ENCODE data around the gene MRPS26. TPM values are rescaled to one million over a fixed set of nuclear protein-coding genes. Genes with fewer than 3 reads are reported as not detected.

Gene MRPS26
- total and polyA plus RNA-seq, 2 of the 13 experiments (the other 11 are each of a cell fraction or from before 2014, with no cell fraction given), result 89.8 to 187 TPM

GRCh38 chr20:3046677-3047462 lies 1.0 kb downstream of the MRPS26 start (continued):
- TF ChIP-seq BRF2 (CRISPR knock-in tag; IDR thresholded peaks at IDR 0.05), result no peak
- TF ChIP-seq CCDC6 (CRISPR knock-in tag; IDR thresholded peaks at IDR 0.05), result no peak
- TF ChIP-seq, protein P1, sequence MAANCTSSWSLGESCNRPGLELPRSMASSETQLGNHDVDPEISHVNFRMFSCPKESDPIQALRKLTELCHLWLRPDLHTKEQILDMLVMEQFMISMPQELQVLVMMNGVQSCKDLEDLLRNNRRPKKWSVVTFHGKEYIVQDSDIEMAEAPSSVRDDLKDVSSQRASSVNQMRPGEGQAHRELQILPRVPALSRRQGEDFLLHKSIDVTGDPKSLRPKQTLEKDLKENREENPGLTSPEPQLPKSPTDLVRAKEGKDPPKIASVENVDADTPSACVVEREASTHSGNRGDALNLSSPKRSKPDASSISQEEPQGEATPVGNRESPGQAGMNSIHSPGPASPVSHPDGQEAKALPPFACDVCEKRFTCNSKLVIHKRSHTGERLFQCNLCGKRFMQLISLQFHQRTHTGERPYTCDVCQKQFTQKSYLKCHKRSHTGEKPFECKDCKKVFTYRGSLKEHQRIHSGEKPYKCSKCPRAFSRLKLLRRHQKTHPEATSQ (CRISPR knock-in tag; IDR thresholded peaks at IDR 0.05; ENCODE audit: borderline replicate concordance), result no peak
- no peak for TF ChIP-seq ZNF329 (CRISPR knock-in tag; IDR thresholded peaks at IDR 0.05; ENCODE audit: low read depth)
- TF ChIP-seq SKI (IDR thresholded peaks at IDR 0.05; ENCODE audit: partially characterized antibody), result no peak
- TF ChIP-seq, protein P2, sequence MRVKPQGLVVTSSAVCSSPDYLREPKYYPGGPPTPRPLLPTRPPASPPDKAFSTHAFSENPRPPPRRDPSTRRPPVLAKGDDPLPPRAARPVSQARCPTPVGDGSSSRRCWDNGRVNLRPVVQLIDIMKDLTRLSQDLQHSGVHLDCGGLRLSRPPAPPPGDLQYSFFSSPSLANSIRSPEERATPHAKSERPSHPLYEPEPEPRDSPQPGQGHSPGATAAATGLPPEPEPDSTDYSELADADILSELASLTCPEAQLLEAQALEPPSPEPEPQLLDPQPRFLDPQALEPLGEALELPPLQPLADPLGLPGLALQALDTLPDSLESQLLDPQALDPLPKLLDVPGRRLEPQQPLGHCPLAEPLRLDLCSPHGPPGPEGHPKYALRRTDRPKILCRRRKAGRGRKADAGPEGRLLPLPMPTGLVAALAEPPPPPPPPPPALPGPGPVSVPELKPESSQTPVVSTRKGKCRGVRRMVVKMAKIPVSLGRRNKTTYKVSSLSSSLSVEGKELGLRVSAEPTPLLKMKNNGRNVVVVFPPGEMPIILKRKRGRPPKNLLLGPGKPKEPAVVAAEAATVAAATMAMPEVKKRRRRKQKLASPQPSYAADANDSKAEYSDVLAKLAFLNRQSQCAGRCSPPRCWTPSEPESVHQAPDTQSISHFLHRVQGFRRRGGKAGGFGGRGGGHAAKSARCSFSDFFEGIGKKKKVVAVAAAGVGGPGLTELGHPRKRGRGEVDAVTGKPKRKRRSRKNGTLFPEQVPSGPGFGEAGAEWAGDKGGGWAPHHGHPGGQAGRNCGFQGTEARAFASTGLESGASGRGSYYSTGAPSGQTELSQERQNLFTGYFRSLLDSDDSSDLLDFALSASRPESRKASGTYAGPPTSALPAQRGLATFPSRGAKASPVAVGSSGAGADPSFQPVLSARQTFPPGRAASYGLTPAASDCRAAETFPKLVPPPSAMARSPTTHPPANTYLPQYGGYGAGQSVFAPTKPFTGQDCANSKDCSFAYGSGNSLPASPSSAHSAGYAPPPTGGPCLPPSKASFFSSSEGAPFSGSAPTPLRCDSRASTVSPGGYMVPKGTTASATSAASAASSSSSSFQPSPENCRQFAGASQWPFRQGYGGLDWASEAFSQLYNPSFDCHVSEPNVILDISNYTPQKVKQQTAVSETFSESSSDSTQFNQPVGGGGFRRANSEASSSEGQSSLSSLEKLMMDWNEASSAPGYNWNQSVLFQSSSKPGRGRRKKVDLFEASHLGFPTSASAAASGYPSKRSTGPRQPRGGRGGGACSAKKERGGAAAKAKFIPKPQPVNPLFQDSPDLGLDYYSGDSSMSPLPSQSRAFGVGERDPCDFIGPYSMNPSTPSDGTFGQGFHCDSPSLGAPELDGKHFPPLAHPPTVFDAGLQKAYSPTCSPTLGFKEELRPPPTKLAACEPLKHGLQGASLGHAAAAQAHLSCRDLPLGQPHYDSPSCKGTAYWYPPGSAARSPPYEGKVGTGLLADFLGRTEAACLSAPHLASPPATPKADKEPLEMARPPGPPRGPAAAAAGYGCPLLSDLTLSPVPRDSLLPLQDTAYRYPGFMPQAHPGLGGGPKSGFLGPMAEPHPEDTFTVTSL (CRISPR knock-in tag; IDR thresholded peaks at IDR 0.05; ENCODE audit: borderline replicate concordance), result no peak
- TF ChIP-seq SIN3B (IDR thresholded peaks at IDR 0.05; ENCODE audit: low read length), result no peak
- TF ChIP-seq ZKSCAN8 (CRISPR knock-in tag; IDR thresholded peaks at IDR 0.05; ENCODE audit: borderline replicate concordance), result no peak
- no peak for TF ChIP-seq SATB2 (CRISPR knock-in tag; IDR thresholded peaks at IDR 0.05)
- TF ChIP-seq SETDB1 (CRISPR knock-in tag; IDR thresholded peaks at IDR 0.05; ENCODE audit: borderline replicate concordance), result no peak
- peak; percentile 19; the same call in 1 of the 2 replicates for TF ChIP-seq NFKBIZ (CRISPR knock-in tag; IDR thresholded peaks at IDR 0.05)
- TF ChIP-seq ZNF773 (CRISPR knock-in tag; IDR thresholded peaks at IDR 0.05; ENCODE audit: borderline replicate concordance), result no peak
- TF ChIP-seq FOXP1 (IDR thresholded peaks at IDR 0.05), result no peak
- TF ChIP-seq FOXP1 (CRISPR knock-in tag; IDR thresholded peaks at IDR 0.05), result no peak
- no peak for TF ChIP-seq TP53 (CRISPR knock-in tag; conservative IDR thresholded peaks at IDR 0.05)
- TF ChIP-seq SNAPC2 (CRISPR knock-in tag; IDR thresholded peaks at IDR 0.05), result no peak
- TF ChIP-seq, protein P3, sequence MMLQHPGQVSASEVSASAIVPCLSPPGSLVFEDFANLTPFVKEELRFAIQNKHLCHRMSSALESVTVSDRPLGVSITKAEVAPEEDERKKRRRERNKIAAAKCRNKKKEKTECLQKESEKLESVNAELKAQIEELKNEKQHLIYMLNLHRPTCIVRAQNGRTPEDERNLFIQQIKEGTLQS (CRISPR knock-in tag; IDR thresholded peaks at IDR 0.05), result no peak
- no peak for TF ChIP-seq ZNF34 (CRISPR knock-in tag; IDR thresholded peaks at IDR 0.05; ENCODE audit: borderline replicate concordance)
- TF ChIP-seq MTF1 (CRISPR knock-in tag; IDR thresholded peaks at IDR 0.05), result no peak
- no peak for TF ChIP-seq CC2D1A (CRISPR knock-in tag; IDR thresholded peaks at IDR 0.05)
- TF ChIP-seq ZNF644 (CRISPR knock-in tag; IDR thresholded peaks at IDR 0.05; ENCODE audit: low read depth), result no peak
- TF ChIP-seq NFYB (CRISPR knock-in tag; IDR thresholded peaks at IDR 0.05), result peak; percentile 62
- no peak for TF ChIP-seq MXD1 (CRISPR knock-in tag; IDR thresholded peaks at IDR 0.05)
